SIG-M5 treated with dmso at 0.1 percent for 504 hours (cell line): ENCODE results near the gene EIF2S1.
"Not testable (repeated sequence)": the region's sequence is repeated elsewhere in the genome, so short reads cannot be mapped to it uniquely, and the experiment has no call there.

Experiments
- DNase-seq: peaks from one replicate; lab custom pipeline; 2025; ENCODE audit not compliant: unreplicated experiment; lab: John Stamatoyannopoulos, UW

The EIF2S1 gene

GRCh38 chr14:67410313-67410712 is 50.2 kb downstream of the EIF2S1 start:
- DNase-seq = no peak

- DNase-seq = no peak
These were observed 51.2 kb downstream of the EIF2S1 start for GRCh38 chr14:67411370-67411769.

GRCh38 chr14:67411820-67412421 is 51.8 kb downstream of the EIF2S1 start, which contains the start of gene PLEK2:
Gene PLEK2 (minus strand): TSS chr14:67412165. CDS start chr14:67412059, 106 bp downstream.
- DNase-seq = no peak

GRCh38 chr14:67413806-67414769 is 54.0 kb downstream of the EIF2S1 start:
- peak; percentile 76 for DNase-seq

- DNase-seq = not testable (repeated sequence)
These were observed 55.5 kb downstream of the EIF2S1 start for GRCh38 chr14:67415610-67416009.

GRCh38 chr14:67416085-67416484 is 56.0 kb downstream of the EIF2S1 start:
- DNase-seq = no peak

- DNase-seq = peak; percentile 15
These were observed 56.7 kb downstream of the EIF2S1 start for GRCh38 chr14:67416810-67417209.

- DNase-seq = no peak
These were observed 57.5 kb downstream of the EIF2S1 start for GRCh38 chr14:67417633-67418032.

GRCh38 chr14:67418401-67419191 is 58.5 kb downstream of the EIF2S1 start:
- DNase-seq = no peak

GRCh38 chr14:67420102-67420739 is 60.1 kb downstream of the EIF2S1 start:
- DNase-seq = peak; percentile 53

GRCh38 chr14:67421356-67422224 is 61.5 kb downstream of the EIF2S1 start:
- DNase-seq = no peak

- peak; percentile 43 for DNase-seq
These were observed 63.3 kb downstream of the EIF2S1 start for GRCh38 chr14:67423424-67423823.

GRCh38 chr14:67424539-67424938 is 64.4 kb downstream of the EIF2S1 start:
- no peak for DNase-seq

GRCh38 chr14:67425608-67426007 is 65.5 kb downstream of the EIF2S1 start:
- no peak for DNase-seq

GRCh38 chr14:67426161-67426560 is 66.0 kb downstream of the EIF2S1 start:
- DNase-seq = no peak

- peak; percentile 78 for DNase-seq
These were observed 67.0 kb downstream of the EIF2S1 start for GRCh38 chr14:67426983-67427606.

GRCh38 chr14:67428501-67429031 is 68.4 kb downstream of the EIF2S1 start:
- DNase-seq = no peak

- DNase-seq = no peak
These were observed 69.5 kb downstream of the EIF2S1 start for GRCh38 chr14:67429510-67430205.
